ENCODE results near the gene ATF1.

The ATF1 gene

DNA sequence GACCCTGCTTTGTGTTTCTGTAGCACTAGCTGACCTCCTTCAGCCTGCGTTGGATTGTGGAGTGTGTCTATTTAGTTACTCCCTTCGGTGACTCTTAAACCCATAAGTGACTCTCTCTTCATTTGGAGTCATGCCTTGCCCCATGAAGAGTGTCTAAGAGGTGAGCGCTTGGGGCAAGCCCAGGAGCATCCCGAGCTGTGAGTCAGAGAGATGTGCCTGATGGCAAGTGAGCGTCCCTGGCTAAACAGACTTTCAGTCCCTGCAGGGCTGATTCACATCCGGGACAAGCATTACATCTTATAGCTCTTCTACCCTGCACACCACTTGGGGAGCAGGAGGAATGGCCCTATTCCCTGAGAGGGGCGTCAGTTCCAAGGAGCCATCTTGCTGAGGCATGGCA is 24.3 kb upstream of the ATF1 start:
- Mint-ChIP-seq H3K27ac (no peak overlapping the region), H3K4me3 (no peak overlapping the region), H3K36me3 (ENCODE audit: insufficient read depth) (peaks cover 68% of the 10 kb centered on the region), H3K27me3 (no peaks in the 10 kb centered on the region), H3K4me1 (ENCODE audit: low read depth in 2 of 2) (no peaks in the 10 kb centered on the region), H3K9me3 (no peaks in the 10 kb centered on the region)
- DNase-seq (no peak), ATAC-seq (replicated peaks) (no peak)

DNA sequence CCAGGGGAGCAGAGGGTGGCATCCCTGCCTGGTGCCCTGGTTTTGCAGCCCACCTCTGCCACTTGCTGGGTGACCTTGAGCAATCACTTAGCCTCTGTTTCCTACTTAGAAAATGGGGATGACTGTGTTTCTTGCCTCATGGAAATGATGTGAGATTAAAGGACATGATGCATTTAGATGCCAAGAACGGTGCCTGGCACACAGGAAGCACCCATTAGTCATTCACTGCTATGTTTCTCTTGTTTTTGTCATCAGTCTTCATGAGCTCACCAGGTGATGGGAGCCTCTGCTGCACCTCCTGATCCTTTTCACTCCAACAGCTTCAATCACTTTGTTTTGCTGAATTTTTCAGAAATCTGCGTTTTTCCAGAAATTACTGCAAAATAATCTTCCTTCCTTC is 23.6 kb upstream of the ATF1 start:
- no peaks in the 10 kb centered on the region for H3K9me3 Mint-ChIP-seq
- H3K4me1 Mint-ChIP-seq (ENCODE audit: low read depth in 2 of 2) = no peaks in the 10 kb centered on the region
- no peak for ATAC-seq (replicated peaks)
- H3K27me3 Mint-ChIP-seq = no peaks in the 10 kb centered on the region
- DNase-seq = no peak
- H3K4me3 Mint-ChIP-seq = no peak overlapping the region
- no peak overlapping the region for H3K27ac Mint-ChIP-seq
- H3K36me3 Mint-ChIP-seq (ENCODE audit: insufficient read depth) = peaks cover 71% of the 10 kb centered on the region

DNA sequence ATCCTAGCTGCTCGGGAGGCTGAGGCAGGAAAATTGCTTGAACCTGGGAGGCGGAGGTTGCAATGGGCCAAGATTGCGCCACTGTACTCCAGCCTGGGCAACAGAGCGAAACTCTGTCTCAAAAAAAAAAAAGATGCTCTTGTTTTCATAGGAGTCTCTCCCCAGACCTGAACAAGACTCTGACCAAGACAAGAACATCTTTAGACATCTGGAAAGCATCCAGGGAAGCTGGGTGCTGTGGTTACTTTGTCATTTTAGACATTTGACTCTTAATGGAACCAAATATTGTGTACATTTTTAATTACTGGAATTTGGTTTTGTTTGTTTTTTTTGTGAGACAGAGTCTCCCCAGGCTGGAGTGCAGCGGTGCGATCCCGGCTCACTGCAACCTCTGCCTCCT is 21.1 kb upstream of the ATF1 start:
- peaks cover 64% of the 10 kb centered on the region for H3K36me3 Mint-ChIP-seq (ENCODE audit: insufficient read depth)
- ATAC-seq (replicated peaks) = no peak

DNA sequence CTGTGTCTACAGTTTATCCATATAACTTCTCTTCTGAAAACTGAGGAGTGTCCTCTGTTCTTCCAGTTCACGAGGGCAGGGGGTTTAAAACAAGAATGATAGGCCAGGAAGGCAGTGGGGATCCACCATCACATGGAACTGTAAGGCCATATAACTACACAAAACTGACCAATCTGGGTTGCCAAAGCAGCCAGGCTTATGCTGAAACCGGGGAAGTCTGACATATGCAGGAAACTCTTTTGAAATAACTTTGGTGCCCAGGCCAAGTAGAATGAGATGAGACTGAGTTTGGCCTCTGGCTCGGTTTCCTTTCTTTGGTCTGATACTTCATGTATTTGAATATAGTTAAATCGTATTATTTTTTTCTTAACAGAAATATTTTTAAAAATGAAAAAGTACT is 18.0 kb upstream of the ATF1 start:
- no peak overlapping the region for H3K27ac Mint-ChIP-seq
- ATAC-seq (replicated peaks) (no peak), DNase-seq (no peak)
- no peaks in the 10 kb centered on the region for H3K4me1 Mint-ChIP-seq (ENCODE audit: low read depth in 2 of 2)
- H3K27me3 Mint-ChIP-seq = no peaks in the 10 kb centered on the region
- no peak overlapping the region for H3K4me3 Mint-ChIP-seq
- H3K9me3 Mint-ChIP-seq = no peaks in the 10 kb centered on the region
- H3K36me3 Mint-ChIP-seq (ENCODE audit: insufficient read depth) = peaks cover 41% of the 10 kb centered on the region

More for the DNA sequence above, 21.1 kb upstream of the ATF1 start:
- DNase-seq = no peak
- no peaks in the 10 kb centered on the region for H3K4me1 Mint-ChIP-seq (ENCODE audit: low read depth in 2 of 2)
- no peaks in the 10 kb centered on the region for H3K9me3 Mint-ChIP-seq
- no peak overlapping the region for H3K4me3 Mint-ChIP-seq
- no peak overlapping the region for H3K27ac Mint-ChIP-seq
- no peaks in the 10 kb centered on the region for H3K27me3 Mint-ChIP-seq

DNA sequence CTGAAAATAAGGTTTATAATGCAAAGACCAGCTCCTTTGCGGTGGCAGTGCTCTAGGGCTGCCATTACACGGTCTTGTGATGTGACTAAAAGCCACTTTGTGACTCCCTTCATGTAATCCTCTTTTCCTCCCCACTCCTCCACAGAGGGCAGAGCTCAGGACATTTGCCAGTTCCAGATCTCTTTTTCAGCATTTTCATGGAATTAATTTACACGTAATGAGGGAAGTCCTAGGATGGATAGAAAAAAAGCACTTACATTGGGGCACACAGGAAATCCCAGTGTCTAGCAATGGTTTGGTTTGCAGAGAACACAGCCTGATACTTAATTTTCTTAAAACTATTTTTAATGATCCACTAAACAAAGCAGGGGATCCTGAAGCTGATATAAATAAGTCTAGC is 17.5 kb upstream of the ATF1 start:
- H3K9me3 Mint-ChIP-seq = no peaks in the 10 kb centered on the region
- H3K36me3 Mint-ChIP-seq (ENCODE audit: insufficient read depth) = peaks cover 36% of the 10 kb centered on the region
- no peak overlapping the region for H3K27ac Mint-ChIP-seq
- H3K4me1 Mint-ChIP-seq (ENCODE audit: low read depth in 2 of 2) = no peaks in the 10 kb centered on the region
- no peak overlapping the region for H3K4me3 Mint-ChIP-seq
- ATAC-seq (replicated peaks) (no peak), DNase-seq (no peak)
- no peaks in the 10 kb centered on the region for H3K27me3 Mint-ChIP-seq

DNA sequence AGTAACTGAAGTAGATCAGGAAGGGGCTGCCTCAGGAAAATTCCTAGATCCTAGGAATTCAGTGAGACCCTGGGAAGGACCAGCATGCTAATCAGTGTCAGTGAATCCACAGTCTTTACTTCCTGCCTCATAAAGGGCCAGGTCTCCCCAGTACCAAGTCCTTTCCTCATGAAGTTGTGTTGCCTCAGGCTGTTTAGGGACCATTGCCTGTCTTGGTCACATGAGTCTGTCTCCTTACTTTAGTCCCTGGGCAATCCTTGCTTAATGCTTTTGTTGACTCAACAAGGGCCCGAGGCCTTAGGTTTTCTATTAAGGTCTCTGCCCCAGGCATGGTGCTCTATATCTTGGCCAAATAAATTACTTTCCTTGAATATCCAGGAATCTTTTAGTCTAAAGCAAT is 16.1 kb upstream of the ATF1 start:
- DNase-seq (no peak), ATAC-seq (replicated peaks) (no peak)
- no peak overlapping the region for H3K27ac Mint-ChIP-seq
- H3K27me3 Mint-ChIP-seq = no peaks in the 10 kb centered on the region
- H3K4me1 Mint-ChIP-seq (ENCODE audit: low read depth in 2 of 2) = no peaks in the 10 kb centered on the region
- no peak overlapping the region for H3K4me3 Mint-ChIP-seq
- no peaks in the 10 kb centered on the region for H3K9me3 Mint-ChIP-seq
- peaks cover 22% of the 10 kb centered on the region for H3K36me3 Mint-ChIP-seq (ENCODE audit: insufficient read depth)

DNA sequence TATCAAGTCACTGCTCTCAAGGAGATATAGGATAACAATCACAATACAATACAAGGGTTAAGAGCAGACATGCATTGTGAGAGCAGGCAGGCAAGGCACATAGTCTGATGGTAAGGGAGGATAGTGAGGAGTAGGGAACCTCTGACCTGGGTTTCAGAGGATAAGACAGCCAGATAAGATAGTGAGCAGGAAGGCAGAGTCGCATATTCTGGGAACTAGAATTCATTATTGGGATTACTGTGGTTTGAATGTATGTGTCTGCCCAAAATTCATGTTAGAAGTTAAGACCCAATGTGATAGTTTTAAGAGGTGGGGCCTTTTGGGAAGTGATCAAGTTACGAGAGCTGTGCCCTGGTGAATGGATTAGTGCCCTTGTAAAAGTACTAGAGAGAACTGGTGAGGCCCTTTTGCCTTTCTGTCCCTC is 14.4 kb upstream of the ATF1 start:
- DNase-seq (no peak), ATAC-seq (replicated peaks) (no peak)
- Mint-ChIP-seq H3K36me3 (ENCODE audit: insufficient read depth) (peaks cover 9% of the 10 kb centered on the region), H3K9me3 (no peaks in the 10 kb centered on the region), H3K4me3 (no peak overlapping the region), H3K27ac (no peak overlapping the region), H3K4me1 (ENCODE audit: low read depth in 2 of 2) (no peaks in the 10 kb centered on the region), H3K27me3 (no peaks in the 10 kb centered on the region)

DNA sequence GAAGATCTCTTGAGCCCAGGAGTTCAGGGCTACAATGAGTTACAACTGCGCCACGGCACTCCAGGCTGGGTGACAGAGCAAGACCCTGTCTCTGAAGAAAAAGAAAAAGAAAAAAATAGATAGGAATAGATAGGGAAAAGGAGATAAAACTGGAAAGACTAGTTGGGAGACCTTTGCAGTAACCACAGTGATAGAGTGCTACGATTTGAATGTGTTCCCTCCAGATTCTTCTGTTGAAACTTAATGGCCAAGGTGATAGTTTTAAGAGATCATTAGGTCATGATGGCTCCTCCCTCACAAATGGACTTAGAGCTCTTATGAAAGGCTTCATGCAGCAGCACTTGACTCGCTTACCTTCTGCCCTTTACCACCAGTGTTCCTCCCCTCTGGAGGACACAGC is 13.5 kb upstream of the ATF1 start:
- H3K27me3 Mint-ChIP-seq = no peaks in the 10 kb centered on the region
- DNase-seq (no peak), ATAC-seq (replicated peaks) (no peak)
- H3K4me1 Mint-ChIP-seq (ENCODE audit: low read depth in 2 of 2) = no peaks in the 10 kb centered on the region
- no peaks in the 10 kb centered on the region for H3K9me3 Mint-ChIP-seq
- H3K4me3 Mint-ChIP-seq = no peak overlapping the region
- H3K36me3 Mint-ChIP-seq (ENCODE audit: insufficient read depth) = peaks cover 4% of the 10 kb centered on the region
- no peak overlapping the region for H3K27ac Mint-ChIP-seq

DNA sequence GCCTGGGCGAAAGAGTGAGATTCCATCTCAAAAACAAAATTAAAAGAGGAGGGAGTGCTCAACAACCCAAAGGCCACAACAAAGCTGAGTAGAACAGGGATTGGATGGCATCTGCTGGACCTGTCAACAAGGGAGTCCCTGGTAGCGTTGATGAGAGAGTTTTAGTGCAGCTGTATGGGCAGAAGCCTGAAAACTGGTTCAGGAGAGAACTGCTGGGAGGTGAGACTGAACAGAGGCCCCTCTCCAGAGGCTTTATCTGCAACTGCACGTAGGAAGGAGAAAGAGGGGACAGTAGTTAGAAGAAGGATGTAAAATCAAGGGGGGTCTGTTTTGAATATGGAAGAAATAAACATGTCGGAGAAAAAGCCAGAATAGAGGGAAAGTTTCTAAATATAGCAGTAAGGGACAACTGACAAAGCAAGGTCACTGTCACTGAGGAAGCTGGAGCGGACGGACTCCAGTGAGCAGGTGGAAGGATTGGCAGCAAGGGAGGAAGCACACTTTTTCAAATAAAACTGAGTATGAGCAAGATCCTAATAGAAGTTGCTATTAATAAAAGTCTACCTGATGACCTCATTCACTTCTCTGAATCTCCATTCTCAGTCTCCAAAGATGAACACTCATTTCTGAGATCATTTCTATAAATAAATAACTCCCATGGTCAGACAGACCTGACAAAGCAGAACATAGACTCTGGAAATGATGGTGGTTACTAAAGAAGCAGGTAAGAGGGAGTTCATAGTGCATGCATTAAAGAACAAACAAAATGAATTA is 11.8 kb upstream of the ATF1 start:
- Mint-ChIP-seq H3K36me3 (ENCODE audit: insufficient read depth) (no peaks in the 10 kb centered on the region), H3K27ac (peak overlapping the region; percentile 7 to 20), H3K27me3 (no peaks in the 10 kb centered on the region), H3K4me1 (ENCODE audit: low read depth in 2 of 2) (no peaks in the 10 kb centered on the region), H3K4me3 (no peak overlapping the region), H3K9me3 (no peaks in the 10 kb centered on the region)
- DNase-seq (no peak), ATAC-seq (replicated peaks) (no peak)

DNA sequence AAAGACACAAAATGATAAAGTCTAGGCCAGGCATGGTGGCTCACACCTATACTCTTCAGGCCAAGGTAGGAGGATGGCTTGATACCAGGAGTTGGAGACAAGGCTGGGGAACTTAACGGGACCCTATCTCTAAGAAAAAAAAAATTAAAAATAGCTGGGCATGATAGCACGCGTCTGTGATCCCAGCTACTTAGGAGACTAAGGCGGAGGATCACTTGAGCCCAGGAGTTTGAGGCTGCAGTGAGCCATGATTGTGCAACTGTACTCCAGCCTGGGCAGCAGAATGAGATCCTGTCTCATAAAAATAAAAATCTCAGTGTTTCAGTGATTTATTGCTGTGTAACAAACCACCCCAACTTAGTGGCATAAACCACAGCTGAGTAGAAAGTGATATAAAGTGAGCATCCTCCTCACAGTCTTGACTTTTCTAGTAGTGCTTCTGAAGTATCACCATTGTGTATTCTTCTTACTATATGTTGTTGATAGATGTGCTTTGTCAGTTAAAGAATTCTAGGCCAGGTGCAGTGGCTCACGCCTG is 10.6 kb upstream of the ATF1 start:
- H3K27ac Mint-ChIP-seq = no peak overlapping the region
- ATAC-seq (replicated peaks) = no peak
- DNase-seq = no peak
- peaks cover 2% of the 10 kb centered on the region for H3K36me3 Mint-ChIP-seq (ENCODE audit: insufficient read depth)
- H3K27me3 Mint-ChIP-seq = no peaks in the 10 kb centered on the region
- H3K4me3 Mint-ChIP-seq = no peak overlapping the region
- H3K4me1 Mint-ChIP-seq (ENCODE audit: low read depth in 2 of 2) = no peaks in the 10 kb centered on the region
- no peaks in the 10 kb centered on the region for H3K9me3 Mint-ChIP-seq

DNA sequence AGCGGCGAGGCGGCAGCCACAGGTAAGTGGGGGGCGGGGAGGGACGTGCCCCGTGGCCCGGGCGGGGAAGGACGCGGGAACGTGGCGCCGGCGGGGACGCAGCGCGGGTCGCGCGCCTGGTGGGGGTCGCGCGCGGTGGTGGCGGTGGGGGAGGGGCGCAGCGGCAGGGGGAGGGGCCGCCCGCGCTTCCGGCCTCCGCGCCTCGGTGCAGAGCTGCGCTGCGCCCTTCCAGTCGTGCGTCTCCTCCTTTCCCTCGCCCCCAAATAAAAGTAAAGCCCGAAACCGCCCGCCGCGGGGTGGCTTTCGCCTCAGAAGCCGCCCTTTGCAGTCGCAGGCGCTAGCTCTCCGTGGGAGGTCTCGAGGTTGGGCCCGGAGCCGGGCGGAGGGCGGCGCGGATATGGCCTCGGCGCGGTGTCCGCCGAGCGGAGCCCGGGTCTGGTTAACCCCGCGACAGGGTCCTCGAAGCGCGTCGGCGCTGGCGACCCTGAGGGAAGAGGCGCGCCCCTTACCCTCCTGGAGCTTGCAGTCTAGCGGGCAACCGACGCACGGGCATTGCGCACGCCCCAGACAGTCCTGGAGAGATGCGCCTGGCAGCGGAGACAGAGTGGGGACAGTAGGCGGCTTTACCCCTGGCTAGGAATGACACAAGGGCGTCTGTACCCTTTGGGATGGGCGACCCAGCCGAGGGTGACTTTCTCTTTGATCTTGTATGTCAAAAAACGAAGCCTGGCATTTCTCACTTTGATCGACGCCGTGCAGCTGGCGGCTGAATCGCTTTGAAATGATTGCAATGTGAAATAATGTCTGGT is 589 bp downstream of the ATF1 start:
- peaks cover 31% of the 10 kb centered on the region for H3K36me3 Mint-ChIP-seq (ENCODE audit: insufficient read depth)
- H3K4me3 Mint-ChIP-seq = peak overlapping the region; percentile 89 to 96
- H3K9me3 Mint-ChIP-seq = peaks cover 0 to 6% of the 10 kb centered on the region in 2 donors
- H3K27me3 Mint-ChIP-seq = no peaks in the 10 kb centered on the region
- peaks cover 19 to 22% of the 10 kb centered on the region in 2 donors for H3K4me1 Mint-ChIP-seq (ENCODE audit: low read depth in 2 of 2)
- DNase-seq (peak; percentile 77 to 80 (median 79)), ATAC-seq (replicated peaks) (peak; percentile 61)
- H3K27ac Mint-ChIP-seq = peak overlapping the region; percentile 98

DNA sequence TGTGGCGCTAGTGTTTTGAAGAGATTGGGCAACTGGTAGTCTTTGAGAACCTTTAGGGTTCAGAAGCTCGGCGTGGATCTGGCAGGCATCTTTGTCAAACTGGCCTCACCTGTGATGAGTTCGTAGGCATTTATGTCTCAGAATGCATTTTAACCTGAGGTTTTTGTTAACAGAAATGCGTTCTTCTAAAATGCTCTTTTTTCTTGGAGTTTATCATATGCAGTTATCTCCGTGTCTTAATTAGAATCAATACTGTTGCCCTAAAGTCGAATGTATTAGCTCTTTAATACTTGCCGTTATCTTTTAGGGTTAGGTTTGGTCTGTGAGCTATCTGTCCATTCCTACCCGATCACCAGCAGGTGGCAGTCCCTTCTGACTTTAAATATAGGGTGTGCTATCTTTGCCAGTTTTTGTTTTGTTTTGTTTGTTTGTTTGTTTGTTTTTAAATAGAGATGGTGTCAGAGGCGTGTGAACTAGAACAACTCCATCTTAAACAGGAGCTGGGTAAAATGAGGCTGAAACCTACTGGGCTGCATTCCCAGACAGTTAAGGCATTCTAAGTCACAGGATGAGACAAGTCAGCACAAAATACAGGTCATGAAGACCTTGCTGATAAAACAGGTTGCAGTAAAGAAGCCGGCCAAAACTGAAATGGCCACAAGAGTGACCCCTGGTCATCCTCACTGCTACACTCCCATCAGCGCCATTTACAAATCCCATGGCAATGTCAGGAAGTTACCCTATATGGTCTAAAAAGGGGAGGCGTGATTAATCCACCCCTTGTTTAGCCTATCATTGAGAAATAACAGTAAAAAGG is 1.4 kb downstream of the ATF1 start:
- H3K27ac Mint-ChIP-seq = peak overlapping the region; percentile 98

DNA sequence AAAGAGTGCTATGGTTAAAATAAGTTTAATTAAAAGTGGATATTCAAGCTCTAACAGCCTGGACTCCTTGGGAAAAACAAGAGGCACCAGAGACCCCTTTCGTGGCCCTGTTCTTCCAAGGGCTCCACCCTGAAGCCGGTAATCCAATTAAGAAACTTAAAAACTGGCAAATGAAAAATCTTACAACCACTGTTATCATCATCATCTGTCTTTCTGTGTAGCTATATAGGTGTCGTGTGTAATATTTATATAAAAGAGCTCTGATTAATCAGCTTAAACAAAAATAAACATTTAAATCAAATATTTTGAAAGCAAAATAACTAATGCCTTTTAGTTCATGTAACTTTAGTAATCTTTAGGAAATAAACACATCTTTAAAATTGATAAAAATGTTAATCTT is 4.5 kb downstream of the ATF1 start:
- no peaks in the 10 kb centered on the region for H3K9me3 Mint-ChIP-seq
- peak overlapping the region; percentile 38 to 80 for H3K27ac Mint-ChIP-seq
- H3K27me3 Mint-ChIP-seq = no peaks in the 10 kb centered on the region
- ATAC-seq (replicated peaks) = no peak
- peaks cover 20% of the 10 kb centered on the region for H3K36me3 Mint-ChIP-seq (ENCODE audit: insufficient read depth)
- no peak overlapping the region for H3K4me3 Mint-ChIP-seq
- DNase-seq = no peak
- peaks cover 18 to 19% of the 10 kb centered on the region in 2 donors for H3K4me1 Mint-ChIP-seq (ENCODE audit: low read depth in 2 of 2)

More for the DNA sequence above, 1.4 kb downstream of the ATF1 start:
- H3K4me3 Mint-ChIP-seq = peak overlapping the region; percentile 89 to 96
- peaks cover 31% of the 10 kb centered on the region for H3K36me3 Mint-ChIP-seq (ENCODE audit: insufficient read depth)
- H3K9me3 Mint-ChIP-seq = peaks cover 0 to 6% of the 10 kb centered on the region in 2 donors
- peaks cover 19 to 22% of the 10 kb centered on the region in 2 donors for H3K4me1 Mint-ChIP-seq (ENCODE audit: low read depth in 2 of 2)
- peak; percentile 30 for ATAC-seq (replicated peaks)
- DNase-seq = peak; percentile 40 to 51 (median 44)
- no peaks in the 10 kb centered on the region for H3K27me3 Mint-ChIP-seq
